ENCODE results near the gene MAST4.
A peak's percentile ranks its signal among the peaks of the same experiment; 100 is the strongest.

The MAST4 gene

GRCh38 chr5:67081261-67081660 lies 485.1 kb downstream of the MAST4 start:
- DNase-seq (ENCODE audit: low read depth in 2 of 2), result no peak

GRCh38 chr5:67082941-67083340 lies 486.7 kb downstream of the MAST4 start:
- DNase-seq (ENCODE audit: low read depth in 2 of 2), result no peak

GRCh38 chr5:67085616-67086015 lies 489.4 kb downstream of the MAST4 start:
- no peak for DNase-seq (ENCODE audit: low read depth in 2 of 2)

GRCh38 chr5:67089200-67089725 lies 493.1 kb downstream of the MAST4 start:
- no peak for DNase-seq (ENCODE audit: low read depth in 2 of 2)

GRCh38 chr5:67090040-67090439 lies 493.8 kb downstream of the MAST4 start:
- DNase-seq (ENCODE audit: low read depth in 2 of 2), result no peak

- DNase-seq (ENCODE audit: low read depth in 2 of 2), result no peak
Observed at GRCh38 chr5:67090593-67090992, 494.4 kb downstream of the MAST4 start.

- no peak for DNase-seq (ENCODE audit: low read depth in 2 of 2)
Observed at GRCh38 chr5:67092535-67092934, 496.3 kb downstream of the MAST4 start.

GRCh38 chr5:67093279-67093678 lies 497.1 kb downstream of the MAST4 start:
- no peak for DNase-seq (ENCODE audit: low read depth in 2 of 2)

- DNase-seq (ENCODE audit: low read depth in 2 of 2), result no peak
Observed at GRCh38 chr5:67094476-67095300, 498.5 kb downstream of the MAST4 start.

- DNase-seq (ENCODE audit: low read depth in 2 of 2), result no peak
Observed at GRCh38 chr5:67095346-67096171, 499.4 kb downstream of the MAST4 start.

GRCh38 chr5:67098656-67099055 lies 502.5 kb downstream of the MAST4 start:
- no peak for DNase-seq (ENCODE audit: low read depth in 2 of 2)

GRCh38 chr5:67100301-67100700 lies 504.1 kb downstream of the MAST4 start:
- peak; percentile 6 to 36 for DNase-seq (ENCODE audit: low read depth in 2 of 2)

GRCh38 chr5:67102708-67103107 lies 506.5 kb downstream of the MAST4 start:
- DNase-seq (ENCODE audit: low read depth in 2 of 2), result no peak

- DNase-seq (ENCODE audit: low read depth in 2 of 2), result no peak
Observed at GRCh38 chr5:67104859-67105258, 508.7 kb downstream of the MAST4 start.

- no peak for DNase-seq (ENCODE audit: low read depth in 2 of 2)
Observed at GRCh38 chr5:67105270-67105669, 509.1 kb downstream of the MAST4 start.

GRCh38 chr5:67106626-67107342 lies 510.6 kb downstream of the MAST4 start:
- no peak for DNase-seq (ENCODE audit: low read depth in 2 of 2)

- DNase-seq (ENCODE audit: low read depth in 2 of 2), result no peak
Observed at GRCh38 chr5:67111779-67112178, 515.6 kb downstream of the MAST4 start.

GRCh38 chr5:67115246-67115645 lies 519.1 kb downstream of the MAST4 start:
- DNase-seq (ENCODE audit: low read depth in 2 of 2), result no peak

- DNase-seq (ENCODE audit: low read depth in 2 of 2), result no peak
Observed at GRCh38 chr5:67115817-67116216, 519.6 kb downstream of the MAST4 start.

- no peak for DNase-seq (ENCODE audit: low read depth in 2 of 2)
Observed at GRCh38 chr5:67118050-67118620, 521.9 kb downstream of the MAST4 start.

- no peak for DNase-seq (ENCODE audit: low read depth in 2 of 2)
Observed at GRCh38 chr5:67119010-67119409, 522.8 kb downstream of the MAST4 start.

- no peak for DNase-seq (ENCODE audit: low read depth in 2 of 2)
Observed at GRCh38 chr5:67120032-67120431, 523.8 kb downstream of the MAST4 start.
